ENCODE measurements around the gene ANKRD44. TPM values are rescaled to one million over a fixed set of nuclear protein-coding genes. Genes with fewer than 3 reads are reported as not detected.

Gene ANKRD44
- total RNA-seq, 1 experiment from 2014 or later = 0.68 TPM

DNA sequence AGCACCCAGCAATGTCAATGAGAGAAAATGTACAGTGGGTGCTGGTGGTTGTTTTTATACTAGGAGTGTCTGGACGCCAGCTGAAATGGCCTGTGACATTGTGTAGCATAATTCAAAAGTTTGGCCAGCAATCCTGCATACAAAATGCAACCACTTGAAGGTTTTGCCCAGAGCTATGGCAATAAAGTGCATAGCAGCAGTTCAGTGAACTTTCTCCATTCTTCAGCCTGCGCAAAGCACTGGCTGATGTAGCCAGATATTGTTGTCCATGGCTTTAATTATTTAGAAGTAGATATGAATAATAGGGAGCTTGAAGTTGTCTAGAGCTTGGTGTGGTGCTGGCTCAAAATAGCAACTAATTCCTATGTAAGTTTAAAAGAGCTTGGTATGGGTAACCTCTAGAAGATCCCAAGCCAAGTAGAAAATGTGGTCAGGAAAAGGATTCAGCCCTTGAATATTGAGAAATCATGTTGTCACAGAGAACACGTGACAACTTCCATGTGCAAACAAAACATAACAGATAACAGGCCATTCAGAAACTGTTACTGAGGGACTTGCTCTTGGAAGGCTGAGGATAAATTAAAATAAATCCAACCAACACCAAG is 350.7 kb downstream of the ANKRD44 start (continued):
- no peak for TF ChIP-seq SMAD4 (CRISPR knock-in tag; IDR thresholded peaks at IDR 0.05)
- TF ChIP-seq FOXP1 (CRISPR knock-in tag; IDR thresholded peaks at IDR 0.05; ENCODE audit: borderline replicate concordance) = no peak

DNA sequence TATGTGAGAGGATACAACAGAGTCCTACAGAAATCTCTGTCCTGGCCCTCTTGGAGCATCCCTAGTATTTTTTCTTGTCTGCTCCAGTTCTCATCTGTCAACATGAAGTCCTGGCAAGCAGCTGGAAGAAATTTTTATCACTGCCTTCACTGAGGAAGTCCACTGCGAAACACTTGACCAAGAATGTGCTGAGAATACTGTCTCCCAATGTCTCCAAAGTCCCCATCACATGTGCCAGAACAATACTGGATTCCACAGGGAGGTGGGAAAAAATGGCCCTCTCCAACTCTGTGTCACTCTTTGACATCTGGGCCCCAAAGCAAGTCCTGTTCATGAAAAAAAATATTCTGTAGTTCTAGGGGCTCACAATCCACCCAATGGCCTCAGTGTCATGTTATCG is 351.3 kb downstream of the ANKRD44 start:
- ChIA-PET POLR2A (no interaction called here), CTCF (no interaction called here)
- ATAC-seq (no peak), DNase-seq (ENCODE audit: low spot score) (no peak)
- TF ChIP-seq ZNF423 (CRISPR knock-in tag; IDR thresholded peaks at IDR 0.05) (no peak), MXD4 (CRISPR knock-in tag; IDR thresholded peaks at IDR 0.05; ENCODE audit: borderline replicate concordance) (no peak), ZNF671 (CRISPR knock-in tag; IDR thresholded peaks at IDR 0.05) (no peak), OVOL2 (CRISPR knock-in tag; IDR thresholded peaks at IDR 0.05; ENCODE audit: borderline replicate concordance) (no peak), ELF4 (CRISPR knock-in tag; IDR thresholded peaks at IDR 0.05; ENCODE audit: low read depth) (no peak), NFE2L1 (CRISPR knock-in tag; IDR thresholded peaks at IDR 0.05) (no peak), EMX1 (CRISPR knock-in tag; IDR thresholded peaks at IDR 0.05) (no peak)
- TF ChIP-seq, protein P1, sequence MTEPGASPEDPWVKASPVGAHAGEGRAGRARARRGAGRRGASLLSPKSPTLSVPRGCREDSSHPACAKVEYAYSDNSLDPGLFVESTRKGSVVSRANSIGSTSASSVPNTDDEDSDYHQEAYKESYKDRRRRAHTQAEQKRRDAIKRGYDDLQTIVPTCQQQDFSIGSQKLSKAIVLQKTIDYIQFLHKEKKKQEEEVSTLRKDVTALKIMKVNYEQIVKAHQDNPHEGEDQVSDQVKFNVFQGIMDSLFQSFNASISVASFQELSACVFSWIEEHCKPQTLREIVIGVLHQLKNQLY (CRISPR knock-in tag; IDR thresholded peaks at IDR 0.05) = no peak
- H3K36me3 Mint-ChIP-seq = no peaks in the 10 kb centered on the region
- no peaks in the 10 kb centered on the region for H3K27me3 Mint-ChIP-seq (ENCODE audit: low read depth)
- H3K9me3 Mint-ChIP-seq = peaks cover 4% of the 10 kb centered on the region; the same call in 1 of the 2 replicates
- H3K27ac Mint-ChIP-seq = no peak overlapping the region
- H3K4me3 Mint-ChIP-seq = no peak overlapping the region
- H3K4me1 Mint-ChIP-seq = peaks cover 38% of the 10 kb centered on the region

DNA sequence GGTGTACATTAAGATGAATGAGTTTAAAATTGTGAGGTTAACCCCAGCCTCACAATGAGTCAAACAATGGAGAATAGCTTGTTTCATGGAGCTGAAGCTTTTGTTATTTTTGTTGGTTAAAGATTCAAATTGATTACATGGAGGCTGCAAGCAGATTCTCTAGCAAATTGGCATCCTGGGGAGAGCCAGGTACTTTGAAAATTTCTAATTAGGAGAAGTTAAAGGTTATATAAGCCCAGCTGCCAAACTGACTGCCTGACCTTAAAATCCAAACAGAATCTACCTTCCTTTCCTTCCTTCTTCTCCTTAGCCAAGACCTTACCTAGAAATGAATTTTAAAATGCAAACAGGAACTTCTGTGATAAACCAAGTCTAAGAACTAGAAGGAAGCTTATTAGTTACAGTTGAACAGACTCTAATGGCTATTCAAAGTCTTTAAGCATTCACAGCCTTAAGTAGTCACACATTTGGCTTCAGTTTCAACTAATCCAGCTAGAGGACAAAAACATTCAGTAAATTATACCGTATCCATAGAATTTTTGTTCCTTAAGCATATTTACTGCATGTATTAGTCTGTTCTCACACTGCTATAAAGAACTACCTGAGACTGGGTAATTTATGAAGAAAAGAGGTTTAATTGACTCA is 352.6 kb downstream of the ANKRD44 start:
- Mint-ChIP-seq H3K9me3 (peaks cover 4% of the 10 kb centered on the region; the same call in 1 of the 2 replicates), H3K4me1 (peaks cover 38% of the 10 kb centered on the region), H3K36me3 (no peaks in the 10 kb centered on the region), H3K27ac (peak overlapping the region; percentile 19; the same call in 1 of the 2 replicates), H3K4me3 (no peak overlapping the region), H3K27me3 (ENCODE audit: low read depth) (no peaks in the 10 kb centered on the region)
- TF ChIP-seq, protein P2, sequence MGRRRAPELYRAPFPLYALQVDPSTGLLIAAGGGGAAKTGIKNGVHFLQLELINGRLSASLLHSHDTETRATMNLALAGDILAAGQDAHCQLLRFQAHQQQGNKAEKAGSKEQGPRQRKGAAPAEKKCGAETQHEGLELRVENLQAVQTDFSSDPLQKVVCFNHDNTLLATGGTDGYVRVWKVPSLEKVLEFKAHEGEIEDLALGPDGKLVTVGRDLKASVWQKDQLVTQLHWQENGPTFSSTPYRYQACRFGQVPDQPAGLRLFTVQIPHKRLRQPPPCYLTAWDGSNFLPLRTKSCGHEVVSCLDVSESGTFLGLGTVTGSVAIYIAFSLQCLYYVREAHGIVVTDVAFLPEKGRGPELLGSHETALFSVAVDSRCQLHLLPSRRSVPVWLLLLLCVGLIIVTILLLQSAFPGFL (CRISPR knock-in tag; IDR thresholded peaks at IDR 0.05; ENCODE audit: borderline replicate concordance) = no peak
- TF ChIP-seq, protein P3, sequence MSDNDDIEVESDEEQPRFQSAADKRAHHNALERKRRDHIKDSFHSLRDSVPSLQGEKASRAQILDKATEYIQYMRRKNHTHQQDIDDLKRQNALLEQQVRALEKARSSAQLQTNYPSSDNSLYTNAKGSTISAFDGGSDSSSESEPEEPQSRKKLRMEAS (CRISPR knock-in tag; IDR thresholded peaks at IDR 0.05) = no peak
- TF ChIP-seq, protein P4, sequence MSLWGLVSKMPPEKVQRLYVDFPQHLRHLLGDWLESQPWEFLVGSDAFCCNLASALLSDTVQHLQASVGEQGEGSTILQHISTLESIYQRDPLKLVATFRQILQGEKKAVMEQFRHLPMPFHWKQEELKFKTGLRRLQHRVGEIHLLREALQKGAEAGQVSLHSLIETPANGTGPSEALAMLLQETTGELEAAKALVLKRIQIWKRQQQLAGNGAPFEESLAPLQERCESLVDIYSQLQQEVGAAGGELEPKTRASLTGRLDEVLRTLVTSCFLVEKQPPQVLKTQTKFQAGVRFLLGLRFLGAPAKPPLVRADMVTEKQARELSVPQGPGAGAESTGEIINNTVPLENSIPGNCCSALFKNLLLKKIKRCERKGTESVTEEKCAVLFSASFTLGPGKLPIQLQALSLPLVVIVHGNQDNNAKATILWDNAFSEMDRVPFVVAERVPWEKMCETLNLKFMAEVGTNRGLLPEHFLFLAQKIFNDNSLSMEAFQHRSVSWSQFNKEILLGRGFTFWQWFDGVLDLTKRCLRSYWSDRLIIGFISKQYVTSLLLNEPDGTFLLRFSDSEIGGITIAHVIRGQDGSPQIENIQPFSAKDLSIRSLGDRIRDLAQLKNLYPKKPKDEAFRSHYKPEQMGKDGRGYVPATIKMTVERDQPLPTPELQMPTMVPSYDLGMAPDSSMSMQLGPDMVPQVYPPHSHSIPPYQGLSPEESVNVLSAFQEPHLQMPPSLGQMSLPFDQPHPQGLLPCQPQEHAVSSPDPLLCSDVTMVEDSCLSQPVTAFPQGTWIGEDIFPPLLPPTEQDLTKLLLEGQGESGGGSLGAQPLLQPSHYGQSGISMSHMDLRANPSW (CRISPR knock-in tag; conservative IDR thresholded peaks at IDR 0.05; ENCODE audit: low read depth) = no peak
- TF ChIP-seq TEAD1 (CRISPR knock-in tag; IDR thresholded peaks at IDR 0.05) (no peak), NFATC4 (CRISPR knock-in tag; IDR thresholded peaks at IDR 0.05) (no peak)
- TF ChIP-seq, protein P5, sequence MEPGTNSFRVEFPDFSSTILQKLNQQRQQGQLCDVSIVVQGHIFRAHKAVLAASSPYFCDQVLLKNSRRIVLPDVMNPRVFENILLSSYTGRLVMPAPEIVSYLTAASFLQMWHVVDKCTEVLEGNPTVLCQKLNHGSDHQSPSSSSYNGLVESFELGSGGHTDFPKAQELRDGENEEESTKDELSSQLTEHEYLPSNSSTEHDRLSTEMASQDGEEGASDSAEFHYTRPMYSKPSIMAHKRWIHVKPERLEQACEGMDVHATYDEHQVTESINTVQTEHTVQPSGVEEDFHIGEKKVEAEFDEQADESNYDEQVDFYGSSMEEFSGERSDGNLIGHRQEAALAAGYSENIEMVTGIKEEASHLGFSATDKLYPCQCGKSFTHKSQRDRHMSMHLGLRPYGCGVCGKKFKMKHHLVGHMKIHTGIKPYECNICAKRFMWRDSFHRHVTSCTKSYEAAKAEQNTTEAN (CRISPR knock-in tag; IDR thresholded peaks at IDR 0.05) = no peak
- POLR2A ChIA-PET = no interaction called here
- DNase-seq (ENCODE audit: low spot score) (no peak), ATAC-seq (no peak)
- CTCF ChIA-PET = no interaction called here
